ENCODE measurements around the gene SNRPD2.
"Not testable (repeated sequence)": the region's sequence is repeated elsewhere in the genome, so short reads cannot be mapped to it uniquely, and the experiment has no call there.

Gene SNRPD2

DNA sequence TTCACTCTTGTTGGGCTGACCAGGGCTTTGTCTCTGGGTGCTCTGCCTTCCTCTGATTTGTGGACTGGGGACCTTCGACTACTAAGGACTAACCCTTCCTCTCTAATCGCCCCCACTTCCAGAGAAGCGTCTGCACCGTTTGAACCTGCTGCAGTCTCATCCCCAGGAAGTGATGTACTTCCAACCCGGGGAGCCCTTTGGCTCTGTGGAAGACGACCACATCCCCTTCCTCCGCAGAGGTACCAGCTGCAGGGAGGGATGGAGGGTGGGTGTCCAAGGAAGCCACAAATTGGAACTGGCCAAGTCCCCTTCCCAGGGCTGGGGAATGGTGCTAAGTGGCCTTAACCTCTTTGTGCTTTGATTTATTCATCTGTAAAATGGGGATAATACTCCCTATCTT is 9.9 kb upstream of the SNRPD2 start:
- no peak for DNase-seq

DNA sequence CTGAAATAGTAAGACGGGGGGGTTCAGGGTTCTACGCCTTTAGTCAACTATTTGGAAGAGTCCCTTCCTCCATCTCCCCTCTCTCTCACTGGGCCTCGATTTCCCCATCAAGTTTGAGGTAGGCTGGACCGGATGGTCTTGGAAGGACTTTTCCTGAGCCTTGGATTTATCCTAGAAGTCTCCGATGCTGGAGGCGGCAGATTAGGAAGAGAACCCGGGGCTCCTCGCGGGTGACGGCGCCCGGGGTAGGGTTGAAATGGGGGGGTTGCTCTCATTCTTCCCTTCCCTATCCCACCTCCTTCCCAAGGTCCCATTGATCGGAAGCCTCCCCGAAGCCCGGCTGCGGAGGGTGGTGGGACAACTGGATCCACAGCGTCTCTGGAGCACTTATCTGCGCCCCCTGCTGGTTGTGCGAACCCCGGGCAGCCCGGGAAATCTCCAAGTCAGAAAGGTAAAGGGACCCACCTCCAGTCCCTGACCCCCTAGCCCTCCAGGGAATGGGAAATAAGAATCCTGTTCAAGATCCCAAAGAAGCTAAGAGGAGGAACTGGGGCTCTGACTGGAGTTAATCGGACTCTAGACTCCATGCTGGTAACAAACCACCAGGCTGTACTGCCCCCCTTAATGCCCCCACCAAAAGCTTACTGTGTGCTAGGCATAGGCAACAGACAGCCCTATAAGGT is 1.5 kb upstream of the SNRPD2 start:
- peak; percentile 86 for DNase-seq

DNA sequence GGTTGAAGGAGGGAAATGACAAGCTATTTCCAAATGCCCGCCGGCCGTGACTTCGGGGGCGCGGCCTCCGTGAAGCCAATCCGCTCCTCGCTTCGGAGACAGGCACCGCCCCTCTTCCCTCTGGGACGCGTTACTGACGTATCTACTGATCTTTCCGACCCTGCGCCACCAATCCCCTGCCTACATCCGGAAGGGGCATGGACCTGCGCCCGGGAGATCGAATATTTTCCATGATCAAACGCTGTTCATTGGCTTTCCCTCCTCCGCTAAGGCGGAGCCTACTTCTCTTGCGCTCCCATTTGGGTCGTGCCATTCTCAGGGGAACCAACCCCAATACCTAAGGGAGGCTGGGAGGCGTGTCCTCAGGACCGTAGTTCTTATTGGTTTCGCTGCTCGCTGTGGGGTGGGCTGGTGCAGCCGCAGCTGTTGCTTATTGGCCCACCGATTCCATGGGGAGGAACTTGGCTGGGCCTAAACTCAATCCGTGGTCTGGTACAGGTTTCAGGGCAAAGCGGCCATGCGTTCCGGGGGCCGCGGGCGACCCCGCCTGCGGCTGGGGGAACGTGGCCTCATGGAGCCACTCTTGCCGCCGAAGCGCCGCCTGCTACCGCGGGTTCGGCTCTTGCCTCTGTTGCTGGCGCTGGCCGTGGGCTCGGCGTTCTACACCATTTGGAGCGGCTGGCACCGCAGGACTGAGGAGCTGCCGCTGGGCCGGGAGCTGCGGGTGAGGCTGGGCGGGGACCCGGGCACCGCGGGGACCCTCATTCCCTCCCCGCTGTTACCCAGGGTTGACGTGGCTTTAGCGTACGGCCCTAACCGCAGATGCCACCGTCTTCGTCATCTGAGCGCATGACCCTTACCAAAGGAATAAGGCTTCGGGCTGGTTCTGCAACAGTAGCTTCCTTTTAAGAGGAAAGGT is 693 bp upstream of the SNRPD2 start, which contains the start of gene QPCTL:
Gene QPCTL (plus strand): TSS at position 480 of the 919 bp plus-strand sequence. CDS start 38 bp downstream, at position 518.
- DNase-seq = peak; percentile 99

DNA sequence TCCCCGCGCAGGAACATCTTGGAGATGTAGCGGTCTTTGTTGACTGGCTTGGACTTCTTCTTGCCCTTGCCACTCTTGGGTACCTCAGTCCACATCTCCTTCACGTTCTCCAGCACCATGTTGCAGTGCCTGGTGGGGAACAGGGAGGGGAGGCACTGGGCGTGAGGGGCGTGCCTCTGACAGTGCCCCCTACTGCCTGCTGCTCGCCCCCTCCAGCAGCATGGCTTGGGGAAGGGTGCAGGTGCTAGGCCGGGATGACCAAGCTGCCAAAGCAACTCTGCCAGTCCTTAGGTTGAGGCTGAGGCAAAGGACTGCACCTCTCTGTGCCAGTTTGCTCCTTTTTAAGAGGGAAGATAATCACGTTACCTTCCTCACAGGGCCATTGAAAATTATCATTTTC is 4.2 kb downstream of the SNRPD2 start:
- no peak for DNase-seq

DNA sequence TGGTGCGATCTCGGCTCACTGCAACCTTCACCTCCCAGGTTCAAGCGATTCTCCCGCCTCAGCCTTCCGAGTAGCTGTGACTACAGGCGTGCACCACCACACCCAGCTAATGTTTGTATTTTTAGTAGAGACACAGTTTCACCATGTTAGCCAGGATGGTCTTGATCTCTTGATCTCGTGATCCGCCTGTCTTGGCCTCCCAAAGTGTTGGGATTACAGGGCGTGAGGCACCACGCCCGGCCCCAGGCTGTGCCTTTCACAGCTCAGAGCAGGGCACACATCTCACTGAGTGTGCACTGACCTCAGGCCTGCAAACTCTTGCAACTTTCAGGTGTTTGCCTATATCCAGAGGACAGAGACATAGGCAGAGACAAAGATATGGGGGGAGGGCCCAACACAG is 6.7 kb downstream of the SNRPD2 start:
- DNase-seq = not testable (repeated sequence)

DNA sequence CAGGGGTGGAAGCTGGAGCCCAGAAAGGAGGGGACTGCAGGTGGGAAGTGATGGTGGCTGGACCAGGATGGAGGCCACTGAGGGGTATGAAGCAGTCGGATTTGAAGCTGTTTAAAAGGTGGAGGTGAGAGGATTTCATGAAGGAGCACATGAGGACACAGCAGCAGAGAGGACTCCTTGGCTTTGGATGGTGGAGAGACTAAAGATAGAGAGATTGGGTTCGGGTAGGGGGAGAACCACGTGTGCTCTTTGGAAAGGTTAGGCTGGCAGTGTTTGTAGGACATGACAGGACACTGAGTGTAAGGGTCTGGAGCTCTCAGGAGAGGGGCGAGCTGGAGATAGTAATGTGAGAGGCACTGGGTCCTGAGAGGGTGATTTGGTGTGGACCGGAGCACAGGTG is 8.8 kb downstream of the SNRPD2 start:
- no peak for DNase-seq

DNA sequence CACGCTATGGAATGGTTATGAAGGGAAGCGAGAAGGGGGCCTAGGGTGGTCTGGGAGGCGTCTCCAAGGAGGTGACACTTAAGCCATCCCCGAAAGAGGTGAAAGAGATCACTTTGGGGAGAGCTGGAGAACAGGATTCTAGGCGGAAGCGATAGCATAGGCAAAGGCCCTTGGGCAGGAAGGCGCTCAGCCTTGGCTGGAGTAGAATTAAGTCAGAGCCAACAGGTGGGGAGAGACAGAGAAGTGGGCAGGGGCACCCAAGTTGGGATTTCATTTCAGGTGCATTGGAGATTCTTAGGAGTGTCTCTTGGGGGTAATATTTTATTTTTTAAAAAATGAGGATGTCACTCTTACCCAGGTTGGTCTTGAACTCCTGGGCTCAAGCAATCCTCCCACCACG is 9.6 kb downstream of the SNRPD2 start:
- no peak for DNase-seq

DNA sequence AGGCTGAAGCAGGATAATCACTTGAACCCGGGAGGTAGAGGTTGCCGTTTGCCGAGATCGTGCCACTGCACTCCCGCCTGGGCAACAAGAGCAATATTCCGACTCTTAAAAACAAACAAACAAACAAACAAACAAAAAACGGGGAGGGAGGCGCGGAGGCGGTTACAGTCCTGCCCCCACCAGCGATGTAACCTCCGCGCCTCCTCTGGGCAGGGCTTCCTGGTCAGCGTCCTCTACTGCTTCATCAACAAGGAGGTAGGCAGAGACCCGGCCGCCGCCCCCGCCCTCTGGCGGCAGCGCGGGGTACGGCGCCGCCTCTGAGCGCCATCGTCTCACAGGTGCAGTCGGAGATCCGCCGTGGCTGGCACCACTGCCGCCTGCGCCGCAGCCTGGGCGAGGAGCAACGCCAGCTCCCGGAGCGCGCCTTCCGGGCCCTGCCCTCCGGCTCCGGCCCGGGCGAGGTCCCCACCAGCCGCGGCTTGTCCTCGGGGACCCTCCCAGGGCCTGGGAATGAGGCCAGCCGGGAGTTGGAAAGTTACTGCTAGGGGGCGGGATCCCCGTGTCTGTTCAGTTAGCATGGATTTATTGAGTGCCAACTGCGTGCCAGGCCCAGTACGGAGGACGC is 10.2 kb downstream of the SNRPD2 start:
- peak; percentile 94 for DNase-seq

DNA sequence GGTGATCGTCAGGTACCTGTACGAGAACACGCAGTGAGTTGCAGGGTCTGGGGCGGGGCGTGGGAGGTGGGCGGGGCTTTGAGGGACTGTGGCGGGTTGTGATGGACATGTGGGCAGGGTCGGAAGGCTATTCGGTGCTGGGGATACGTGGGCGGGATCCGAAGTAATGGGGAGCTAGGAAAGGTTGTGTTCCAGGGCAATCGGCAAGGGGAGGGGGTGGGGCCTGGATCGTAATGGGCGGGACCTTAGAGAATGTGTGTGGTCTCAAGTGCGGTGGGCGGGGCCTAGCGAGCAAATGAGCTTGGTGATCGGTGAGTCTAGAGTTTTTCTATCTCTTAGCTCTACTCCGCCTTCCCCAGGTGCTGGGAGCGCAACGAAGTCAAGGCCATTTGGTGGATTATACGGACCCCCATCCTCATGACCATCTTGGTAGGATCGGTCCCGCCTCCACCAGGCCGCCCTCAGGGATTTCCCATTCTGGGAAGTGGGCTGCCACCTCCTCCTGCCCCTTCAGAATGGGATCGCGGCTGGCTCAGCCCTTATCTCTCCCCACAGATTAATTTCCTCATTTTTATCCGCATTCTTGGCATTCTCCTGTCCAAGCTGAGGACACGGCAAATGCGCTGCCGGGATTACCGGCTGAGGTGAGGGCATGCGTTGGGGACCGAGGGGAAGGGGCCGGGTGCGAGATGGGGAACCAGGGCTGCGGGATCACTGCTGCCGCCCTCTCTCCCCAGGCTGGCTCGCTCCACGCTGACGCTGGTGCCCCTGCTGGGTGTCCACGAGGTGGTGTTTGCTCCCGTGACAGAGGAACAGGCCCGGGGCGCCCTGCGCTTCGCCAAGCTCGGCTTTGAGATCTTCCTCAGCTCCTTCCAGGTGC is 14.2 kb downstream of the SNRPD2 start:
- peak; percentile 84 for DNase-seq

DNA sequence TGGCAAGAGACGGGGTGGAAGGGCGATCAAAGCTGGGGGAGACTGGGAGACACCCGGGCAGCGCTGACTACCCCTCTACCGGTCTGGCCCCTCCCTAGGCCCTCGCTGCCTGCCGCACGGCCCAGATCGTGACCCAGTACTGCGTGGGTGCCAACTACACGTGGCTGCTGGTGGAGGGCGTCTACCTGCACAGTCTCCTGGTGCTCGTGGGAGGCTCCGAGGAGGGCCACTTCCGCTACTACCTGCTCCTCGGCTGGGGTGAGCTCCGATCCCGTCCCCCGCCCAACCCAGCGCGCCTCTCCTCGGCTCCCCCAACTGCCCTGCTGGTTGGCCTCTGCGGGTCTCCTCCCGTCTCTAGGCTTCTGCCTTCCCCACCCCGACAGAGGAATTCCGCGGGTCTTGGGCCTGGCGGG is 14.9 kb downstream of the SNRPD2 start:
- DNase-seq = peak; percentile 28

DNA sequence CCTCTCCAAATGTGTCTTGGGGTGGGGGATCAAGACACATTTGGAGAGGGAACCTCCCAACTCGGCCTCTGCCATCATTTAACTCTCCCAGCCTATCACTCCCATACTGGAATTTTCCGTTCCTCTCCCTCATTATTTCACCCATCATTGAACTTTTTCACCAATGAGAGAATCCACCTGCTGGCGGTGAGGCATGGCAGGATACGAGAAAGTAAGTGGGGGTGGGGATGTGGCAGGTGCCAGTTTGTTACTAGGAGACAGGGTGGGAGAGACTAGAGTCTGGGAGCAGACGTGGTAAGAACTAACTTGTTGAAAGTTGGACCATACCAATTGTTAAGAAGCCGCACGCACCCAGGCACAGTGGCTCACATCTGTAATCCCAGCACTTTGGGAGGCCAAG is 16.8 kb downstream of the SNRPD2 start:
- DNase-seq = no peak

DNA sequence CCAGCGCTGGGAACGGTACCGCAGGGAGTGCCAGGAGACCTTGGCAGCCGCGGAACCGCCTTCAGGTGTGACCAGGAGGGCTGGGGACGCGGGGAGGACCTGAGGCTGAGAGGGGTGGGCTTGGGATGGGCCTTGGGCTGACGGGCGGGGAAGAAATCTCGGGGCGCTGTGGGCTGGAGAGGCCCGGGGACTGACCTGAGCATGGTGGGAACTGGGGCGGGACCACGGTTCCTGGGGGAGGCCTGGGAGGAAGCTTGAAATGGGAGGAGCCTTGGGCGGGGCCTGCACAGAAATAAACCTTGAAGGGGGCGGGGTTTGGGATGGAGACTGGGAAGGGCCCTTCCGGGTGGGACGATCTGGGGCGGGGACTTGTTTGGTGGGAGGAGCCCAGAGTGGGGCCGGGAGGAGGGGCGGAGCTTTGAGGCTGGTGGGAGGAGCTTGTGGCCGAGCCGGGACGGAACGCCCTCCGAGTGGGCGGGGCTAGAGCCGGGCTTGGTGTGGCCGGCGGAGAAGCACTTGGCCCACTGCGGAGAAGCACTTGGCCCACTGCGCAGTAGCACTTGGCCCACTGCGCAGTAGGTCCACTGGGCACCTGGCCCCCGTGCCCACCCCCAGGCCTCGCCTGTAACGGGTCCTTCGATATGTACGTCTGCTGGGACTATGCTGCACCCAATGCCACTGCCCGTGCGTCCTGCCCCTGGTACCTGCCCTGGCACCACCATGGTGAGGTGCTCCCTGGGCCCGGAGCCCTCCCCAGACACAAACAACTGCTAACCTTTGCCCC is 20.9 kb downstream of the SNRPD2 start:
- DNase-seq = peak; percentile 91

DNA sequence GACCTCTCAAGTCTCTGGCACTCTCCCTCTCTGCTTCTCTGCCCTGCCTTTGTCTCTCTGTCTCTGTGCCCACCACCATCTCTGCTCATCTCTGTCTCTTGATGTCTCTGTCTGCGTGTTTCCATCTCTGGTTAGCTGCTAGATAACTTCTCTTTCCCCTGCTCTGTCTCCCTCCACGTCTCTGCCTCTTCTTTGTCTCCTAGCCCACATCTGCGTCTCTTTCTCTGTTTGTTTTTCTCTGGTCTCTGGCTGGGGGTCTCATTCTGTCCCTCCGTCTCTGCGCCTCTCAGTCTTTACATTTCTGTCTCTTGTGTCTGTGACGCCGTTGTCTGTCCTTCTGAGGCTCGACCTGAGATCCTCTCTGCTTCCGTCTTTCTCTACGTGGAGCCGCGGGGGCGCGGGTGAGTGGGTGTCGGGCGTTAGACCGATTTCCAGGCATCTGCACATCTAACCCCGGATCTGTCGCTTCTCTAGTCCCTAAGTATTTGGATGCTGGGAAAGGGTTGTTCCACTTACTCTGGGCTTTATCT is 23.3 kb downstream of the SNRPD2 start:
- no peak for DNase-seq

DNA sequence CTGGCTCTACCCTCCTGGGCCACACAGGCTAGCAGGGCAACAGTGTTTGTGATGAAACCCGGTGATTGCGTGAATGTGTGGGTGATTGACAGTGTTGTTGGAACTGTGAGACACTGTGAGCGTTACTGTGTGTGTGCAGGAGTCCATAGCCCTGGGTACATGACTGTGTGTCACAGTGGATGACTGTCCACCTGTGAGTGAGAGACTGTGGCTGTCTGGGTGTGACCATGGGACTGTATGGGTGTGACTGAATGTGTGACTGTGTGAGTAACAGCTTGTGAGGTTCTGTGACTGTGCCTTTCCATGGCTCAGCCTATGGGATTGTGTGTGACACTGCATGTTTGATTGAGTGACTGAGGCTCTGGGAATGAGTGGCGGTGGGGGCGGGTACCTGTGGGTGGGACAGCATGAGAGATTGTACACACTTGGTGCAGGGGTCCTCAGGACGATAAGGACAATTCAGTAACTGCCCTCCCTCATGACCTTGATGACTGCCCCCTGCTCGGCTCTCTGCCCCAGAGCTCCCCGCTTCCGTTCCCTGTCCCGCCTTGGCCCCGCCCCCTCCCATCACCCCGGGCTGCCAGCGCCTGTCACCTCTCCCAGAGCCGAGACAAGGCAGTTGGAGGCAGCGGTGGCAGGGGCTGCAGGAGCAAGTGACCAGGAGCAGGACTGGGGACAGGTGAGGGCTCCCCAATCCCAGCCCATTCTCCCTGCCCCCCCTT is 24.0 kb downstream of the SNRPD2 start, which contains the start of gene GIPR:
Gene GIPR (plus strand): TSS at position 602 of the 722 bp plus-strand sequence. CDS start 1,300 bp downstream, outside the sequence.
- DNase-seq = peak; percentile 79

DNA sequence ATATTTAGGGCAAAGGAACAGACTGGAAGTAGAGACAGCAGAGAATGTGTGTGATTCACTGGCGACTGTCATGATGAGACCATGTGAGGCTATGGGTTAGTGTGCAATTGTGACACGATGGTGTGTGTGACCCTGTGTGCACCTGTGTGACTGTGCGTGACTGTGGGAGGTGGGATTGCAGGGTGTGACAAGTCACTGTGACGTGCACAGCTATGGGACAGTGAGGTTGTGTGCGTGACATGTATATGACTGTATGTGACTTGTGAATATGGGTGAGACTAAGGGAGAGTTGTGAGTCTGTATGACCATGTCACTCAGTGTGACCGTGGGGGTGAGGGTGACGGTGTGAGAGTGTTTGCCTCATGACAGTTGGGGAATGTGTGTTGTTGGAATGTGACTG is 27.2 kb downstream of the SNRPD2 start:
- DNase-seq = no peak

DNA sequence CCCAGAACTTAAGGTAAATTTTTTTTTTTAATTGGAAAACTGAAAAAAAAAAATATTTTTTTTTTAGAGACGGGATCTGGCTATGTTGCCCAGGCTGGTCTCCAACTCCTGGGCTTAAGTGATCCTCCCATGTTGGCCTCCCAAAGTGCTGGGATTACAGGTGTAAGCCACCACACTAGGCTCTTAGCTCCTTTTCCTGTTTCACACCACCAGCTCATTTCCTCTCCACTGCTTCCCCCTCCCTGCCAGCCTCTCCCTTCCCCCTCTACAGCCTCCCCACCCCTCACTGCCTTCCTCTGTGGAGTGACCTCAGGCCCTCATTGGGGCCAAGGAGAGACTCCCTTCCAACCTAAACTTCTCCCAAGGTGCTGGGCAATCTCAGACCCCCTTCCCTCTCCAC is 28.0 kb downstream of the SNRPD2 start:
- DNase-seq = no peak

DNA sequence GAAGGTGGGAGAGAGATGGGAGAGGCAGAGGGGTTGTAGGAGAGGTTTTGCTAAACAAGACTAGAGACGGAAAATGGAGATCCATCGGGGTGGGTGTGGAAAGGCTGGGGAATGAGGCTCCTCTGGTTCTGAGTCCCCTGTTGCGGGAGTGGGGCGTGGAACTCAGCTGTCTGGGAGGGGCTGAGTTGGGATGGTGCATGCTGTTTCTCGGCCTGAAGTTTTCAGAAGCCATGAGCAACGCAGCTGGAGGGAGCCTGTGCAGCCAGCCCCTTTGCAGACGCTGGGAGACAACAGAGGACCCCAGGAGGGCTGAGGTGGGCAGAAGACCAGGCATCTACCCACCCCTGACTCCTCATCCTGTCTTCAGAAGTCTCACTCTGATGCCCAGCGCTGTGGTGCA is 31.1 kb downstream of the SNRPD2 start:
- no peak for DNase-seq

DNA sequence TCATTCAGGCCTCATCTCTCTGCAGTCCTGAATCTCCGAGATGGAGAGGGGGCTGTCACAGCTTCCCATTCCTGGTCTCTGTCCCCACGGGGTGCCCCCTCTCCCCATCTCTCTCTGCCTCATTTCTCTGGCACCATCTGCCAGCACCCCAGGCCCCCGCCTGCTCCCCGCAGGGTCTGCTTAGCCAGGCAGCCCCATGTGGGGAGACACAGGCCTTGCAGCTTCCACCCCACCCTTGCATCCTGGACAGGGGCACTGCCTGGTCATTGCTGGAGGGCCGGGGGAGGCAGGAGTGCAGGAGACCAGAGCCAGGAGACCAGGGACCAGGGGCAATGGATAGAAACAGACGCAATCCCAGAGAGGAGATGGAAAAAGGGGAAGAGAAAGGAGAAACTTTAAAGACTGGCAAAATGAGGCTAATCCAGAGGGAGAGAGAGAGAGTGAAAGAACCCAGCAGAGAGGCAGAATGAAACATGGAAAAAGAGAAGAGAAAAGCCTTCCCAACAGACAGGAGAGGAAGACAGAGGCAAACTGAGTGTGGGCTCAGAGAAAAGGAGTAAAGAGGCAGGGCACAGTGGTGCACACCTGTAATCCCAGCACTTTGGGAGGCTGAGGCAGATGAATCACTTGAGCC is 32.5 kb downstream of the SNRPD2 start:
- DNase-seq = no peak

DNA sequence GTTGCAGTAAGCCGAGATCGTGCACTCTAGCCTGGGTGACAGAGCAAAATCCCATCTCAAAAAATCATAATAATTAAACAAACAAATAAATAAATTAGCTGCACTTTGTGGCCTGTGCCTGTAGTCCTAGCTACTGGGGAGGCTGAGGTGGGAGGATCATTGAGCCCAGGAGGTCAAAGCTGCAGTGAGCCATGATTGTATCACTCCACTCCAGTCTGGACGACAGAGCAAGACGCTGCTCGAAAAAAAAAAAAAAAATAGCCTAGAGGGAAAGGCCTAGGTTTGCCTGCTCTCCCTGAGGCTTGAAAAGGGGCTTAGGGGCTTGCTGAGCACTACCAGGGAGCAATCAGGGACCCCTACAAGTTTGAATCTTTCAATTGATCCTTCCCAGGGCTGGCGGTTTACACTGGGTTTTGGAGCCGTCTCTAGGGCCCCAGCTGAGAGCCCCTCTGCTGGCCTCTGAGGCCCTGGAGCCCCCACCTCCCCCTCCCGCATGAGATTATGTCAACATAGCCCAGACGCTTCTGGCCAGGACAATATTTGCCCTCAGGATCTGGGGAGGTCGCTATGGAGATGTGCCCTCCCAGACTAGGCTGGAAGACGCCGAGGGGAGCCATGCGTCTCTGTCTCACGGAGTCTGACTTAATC is 34.1 kb downstream of the SNRPD2 start:
- no peak for DNase-seq

DNA sequence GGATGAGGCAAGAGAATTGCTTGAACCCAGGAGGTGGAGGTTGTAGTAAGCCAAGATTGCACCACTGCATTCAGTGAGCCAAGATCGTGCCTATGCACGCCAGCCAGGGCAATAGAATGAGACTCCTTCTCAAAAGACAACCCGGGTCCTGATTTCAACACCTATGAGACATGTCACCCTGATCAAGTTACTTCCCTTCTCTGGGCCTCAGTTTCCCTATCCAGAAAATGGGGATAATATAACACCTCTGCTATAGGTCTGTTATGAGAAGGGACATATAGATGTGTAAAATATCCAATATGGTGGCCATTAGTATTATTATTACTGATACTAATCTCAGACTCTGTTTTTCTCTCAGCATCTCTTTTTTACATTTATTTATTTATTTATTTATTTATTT is 36.7 kb downstream of the SNRPD2 start:
- no peak for DNase-seq

All from activated CD4-positive, alpha-beta T cell treated with anti-CD3 and anti-CD28 coated beads, Interleukin-2, Interleukin-6, amounts not matched to agents 100 ng/mL and 50 ng/mL, durations not matched to agents 16 hours and 8 hours (primary cell).